Ovary (tissue), 9 donors: ENCODE measurements around the gene CNNM3. TPM values are rescaled to one million over a fixed set of nuclear protein-coding genes. Genes with fewer than 3 reads are reported as not detected.

Experiments used
- DNase-seq, 5 donors: peaks; one replicate each; pipeline ENCODE4 v3.0.0-alpha.2; 2019 to 2020
- H3K27ac ChIP-seq, 2 donors: fragments of 200-600 bp; one replicate each; pipeline versions ENCODE4 v1.5.1 to v1.8.0; 2019 to 2022
- H3K27me3 ChIP-seq: fragments of 200-600 bp; one replicate; pipeline ENCODE4 v1.8.0; 2022
- H3K36me3 ChIP-seq: fragments of 200-600 bp; sonication (generic); one replicate; pipeline ENCODE4 v1.5.1; 2019
- H3K4me1 ChIP-seq: one replicate; pipeline ENCODE4 v1.8.1; 2013; ENCODE audit warnings: mild to moderate bottlenecking, moderate library complexity; ENCODE audit not compliant: insufficient read depth
- H3K4me3 ChIP-seq: fragments of 200-600 bp; sonication (generic); one replicate; pipeline ENCODE4 v1.5.1; 2017
- H3K9me3 ChIP-seq, 2 donors: fragments of 200-600 bp in 1 of 2; sonication (generic) in 1 of 2; one replicate each; pipeline versions ENCODE4 v1.5.1 to v1.8.1; 2013 to 2019; ENCODE audit warnings: mild to moderate bottlenecking in 1 of 2, moderate library complexity in 1 of 2
- EP300 ChIP-seq: sonication (generic); formaldehyde crosslinking; IDR thresholded peaks from one replicate; pipeline ENCODE4 v1.6.1; 2017; ENCODE audit warnings: antibody characterized with exemption
- POLR2A ChIP-seq: fragments of 450-650 bp; IDR thresholded peaks from one replicate; pipeline ENCODE4 v1.6.1; 2017; ENCODE audit warnings: antibody characterized with exemption, mild to moderate bottlenecking, moderate library complexity
- WGBS, 3 donors: extraction: QIAGEN DNeasy Blood & Tissue Kit in 1 of 3; methylation state at CpG; one replicate each; pipeline versions ENCODE4 v1.1.5 to v1.1.7; 2013 to 2017; 5-methylcytosine and 5-hydroxymethylcytosine counted together
- intact Hi-C, 4 donors: fragments of 100-400 bp; cut with DNase I; formaldehyde crosslinking; loops; one replicate each; pipeline versions ENCODE4 v1.11.0 to v1.15.1; 2022 to 2023
- polyA plus RNA-seq, 2 donors: library from polyadenylated mRNA; stranded (reverse); fragments of 200-250 nt in 1 of 2; fragments of 350-450 nt in 1 of 2; fragmentation: Illumina TruSeq in 1 of 2; extraction: RNeasy Lipid Tissue Mini Kit (QIAGEN cat#74804) in 1 of 2; gene quantifications; one replicate each; pipeline ENCODE4 v1.2.3, GENCODE V29; 2013 to 2014
- total RNA-seq, 7 donors: library from RNA; depleted of rRNA in 2 of 7; stranded (reverse); fragments of >200 nt in 2 of 7; fragmentation: NEBNext Ultra II Directional in 3 of 7; extraction: Animal tissue kit (Norgen Biotek cat#: 25700) in 3 of 7; gene quantifications; one replicate each; pipeline versions ENCODE4 v1.1.0 to v1.2.4, GENCODE V29; 2016 to 2023
- TF ChIP-seq, protein P1 (sequence below), 3 donors: fragments of 450-650 bp in 2 of 3; fragments of 200-600 bp in 1 of 3; IDR thresholded peaks; one replicate each; pipeline versions ENCODE4 v1.5.1 to v1.8.0; 2016 to 2022; ENCODE audit warnings: antibody characterized with exemption in 3 of 3, mild to moderate bottlenecking in 1 of 3
- donor health status: DM: no; HTN: no; CAD: no; lungs with moderate emphysema.
- donor health status: DM: no; HTN: no; CAD: no.
- donor health status: Bipolar disorder and iron deficiency.
- donor health status: DM: yes; HTN: yes; CAD: no.
- donor health status: DM: no; HTN: no; CAD: no.
- donor health status: DM: yes; HTN: yes; CAD: no.

Gene CNNM3
- total and polyA plus RNA-seq, 9 donors = 13.0 to 23.1 (median 16.6) TPM

GRCh38 chr2:96880891-96881273, 64.8 kb downstream of the CNNM3 start:
- H3K27me3 ChIP-seq = no peaks in the 10 kb centered on the region
- no peaks in the 10 kb centered on the region for H3K36me3 ChIP-seq
- DNase-seq = no peak
- intact Hi-C loops = no loop called here
- WGBS, 3 donors = 85 to 89% (median 88%) methylated on average over 6 of the region's 6 CpGs
- H3K9me3 ChIP-seq = no peaks in the 10 kb centered on the region
- TF ChIP-seq, protein P1, sequence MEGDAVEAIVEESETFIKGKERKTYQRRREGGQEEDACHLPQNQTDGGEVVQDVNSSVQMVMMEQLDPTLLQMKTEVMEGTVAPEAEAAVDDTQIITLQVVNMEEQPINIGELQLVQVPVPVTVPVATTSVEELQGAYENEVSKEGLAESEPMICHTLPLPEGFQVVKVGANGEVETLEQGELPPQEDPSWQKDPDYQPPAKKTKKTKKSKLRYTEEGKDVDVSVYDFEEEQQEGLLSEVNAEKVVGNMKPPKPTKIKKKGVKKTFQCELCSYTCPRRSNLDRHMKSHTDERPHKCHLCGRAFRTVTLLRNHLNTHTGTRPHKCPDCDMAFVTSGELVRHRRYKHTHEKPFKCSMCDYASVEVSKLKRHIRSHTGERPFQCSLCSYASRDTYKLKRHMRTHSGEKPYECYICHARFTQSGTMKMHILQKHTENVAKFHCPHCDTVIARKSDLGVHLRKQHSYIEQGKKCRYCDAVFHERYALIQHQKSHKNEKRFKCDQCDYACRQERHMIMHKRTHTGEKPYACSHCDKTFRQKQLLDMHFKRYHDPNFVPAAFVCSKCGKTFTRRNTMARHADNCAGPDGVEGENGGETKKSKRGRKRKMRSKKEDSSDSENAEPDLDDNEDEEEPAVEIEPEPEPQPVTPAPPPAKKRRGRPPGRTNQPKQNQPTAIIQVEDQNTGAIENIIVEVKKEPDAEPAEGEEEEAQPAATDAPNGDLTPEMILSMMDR (IDR thresholded peaks at IDR 0.05) = no peak
- TF ChIP-seq POLR2A (no peak), EP300 (no peak)
- no peak overlapping the region for H3K27ac ChIP-seq
- no peaks in the 10 kb centered on the region for H3K4me1 ChIP-seq
- no peak overlapping the region for H3K4me3 ChIP-seq

- no peak for DNase-seq
- 38 to 57% (median 39%) methylated on average over 10 of the region's 10 CpGs for WGBS, 3 donors
- Histone ChIP-seq H3K9me3 (no peaks in the 10 kb centered on the region), H3K4me3 (no peak overlapping the region), H3K36me3 (no peaks in the 10 kb centered on the region), H3K4me1 (no peaks in the 10 kb centered on the region), H3K27ac (no peak overlapping the region), H3K27me3 (no peaks in the 10 kb centered on the region)
- TF ChIP-seq POLR2A (no peak), EP300 (no peak)
- TF ChIP-seq, protein P1 (IDR thresholded peaks at IDR 0.05) = no peak
- intact Hi-C loops = no loop called here
Observed at GRCh38 chr2:96881349-96882195, 65.5 kb downstream of the CNNM3 start.

- TF ChIP-seq, protein P1 (IDR thresholded peaks at IDR 0.05) = no peak
- TF ChIP-seq POLR2A (no peak), EP300 (no peak)
- Histone ChIP-seq H3K4me1 (peaks cover 3% of the 10 kb centered on the region), H3K27ac (no peak overlapping the region), H3K27me3 (no peaks in the 10 kb centered on the region), H3K9me3 (no peaks in the 10 kb centered on the region), H3K36me3 (no peaks in the 10 kb centered on the region), H3K4me3 (no peak overlapping the region)
- intact Hi-C loops = no loop called here
- DNase-seq = no peak
- WGBS, 3 donors = 75 to 85% (median 76%) methylated on average over 12 of the region's 12 CpGs
Observed at GRCh38 chr2:96882230-96882629, 66.2 kb downstream of the CNNM3 start.

DNA sequence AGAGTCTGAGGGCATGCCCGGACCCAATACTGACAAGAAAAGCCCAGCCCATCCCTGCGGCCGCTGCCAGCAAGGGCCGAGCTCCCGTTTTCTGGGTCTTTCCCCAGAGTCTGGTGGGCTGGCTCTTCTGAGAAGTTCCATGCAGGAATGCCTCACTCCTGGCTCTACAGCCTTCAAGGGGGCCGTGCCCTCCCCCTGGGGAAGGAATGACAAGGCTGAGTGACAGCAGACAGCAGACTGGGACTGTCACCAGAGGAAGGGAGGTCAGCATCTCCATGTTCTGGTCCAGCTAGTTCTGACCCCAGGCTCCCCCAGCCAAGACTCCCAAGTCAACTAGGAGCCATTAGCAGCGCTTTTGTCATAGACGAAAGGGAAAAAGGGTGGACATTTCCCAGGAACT, 66.8 kb downstream of the CNNM3 start:
- no peaks in the 10 kb centered on the region for H3K27me3 ChIP-seq
- no peak for DNase-seq
- H3K4me1 ChIP-seq = peaks cover 6% of the 10 kb centered on the region
- TF ChIP-seq POLR2A = no peak
- TF ChIP-seq EP300 = no peak
- TF ChIP-seq, protein P1 (IDR thresholded peaks at IDR 0.05) = no peak
- H3K27ac ChIP-seq = no peak overlapping the region
- 87 to 88% (median 88%) methylated on average over 8 of the region's 8 CpGs for WGBS, 3 donors
- no peaks in the 10 kb centered on the region for H3K9me3 ChIP-seq
- no peaks in the 10 kb centered on the region for H3K36me3 ChIP-seq
- no peak overlapping the region for H3K4me3 ChIP-seq
- intact Hi-C loops = no loop called here
